Measurements from ENCODE around the gene PTPN13.

Gene PTPN13

GRCh38 chr4:86554646-86555045 is 39.5 kb upstream of the PTPN13 start:
- Histone ChIP-seq H3K9me3 (ENCODE audit: control insufficient read depth, low read length) (no peaks in the 10 kb centered on the region), H2AFZ (no peak overlapping the region), H3K27ac (no peak overlapping the region), H3K27me3 (ENCODE audit: control insufficient read depth, insufficient read depth, low read length) (no peaks in the 10 kb centered on the region), H3K9ac (no peak overlapping the region), H3K4me2 (ENCODE audit: low read length) (no peak overlapping the region), H3K79me2 (peaks cover 2% of the 10 kb centered on the region), H3K4me3 (ENCODE audit: low read depth, low read length) (no peak overlapping the region), H3K36me3 (ENCODE audit: control insufficient read depth, insufficient read depth, low read length) (no peaks in the 10 kb centered on the region), H3K4me1 (no peaks in the 10 kb centered on the region)
- TF ChIP-seq CTCF (IDR thresholded peaks at IDR 0.05): no peak

GRCh38 chr4:86556791-86557415 is 37.2 kb upstream of the PTPN13 start:
- no peak overlapping the region for H3K4me2 ChIP-seq (ENCODE audit: low read length)
- H3K36me3 ChIP-seq (ENCODE audit: control insufficient read depth, insufficient read depth, low read length): no peaks in the 10 kb centered on the region
- H3K27ac ChIP-seq: no peak overlapping the region
- TF ChIP-seq CTCF (IDR thresholded peaks at IDR 0.05): no peak
- no peak overlapping the region for H2AFZ ChIP-seq
- no peaks in the 10 kb centered on the region for H3K27me3 ChIP-seq (ENCODE audit: control insufficient read depth, insufficient read depth, low read length)
- H3K9ac ChIP-seq: no peak overlapping the region
- H3K79me2 ChIP-seq: peaks cover 2% of the 10 kb centered on the region
- H3K4me3 ChIP-seq (ENCODE audit: low read depth, low read length): no peak overlapping the region
- no peaks in the 10 kb centered on the region for H3K4me1 ChIP-seq
- no peaks in the 10 kb centered on the region for H3K9me3 ChIP-seq (ENCODE audit: control insufficient read depth, low read length)

GRCh38 chr4:86557526-86557925 is 36.6 kb upstream of the PTPN13 start:
- H3K9me3 ChIP-seq (ENCODE audit: control insufficient read depth, low read length): no peaks in the 10 kb centered on the region
- H3K4me2 ChIP-seq (ENCODE audit: low read length): no peak overlapping the region
- no peak overlapping the region for H3K9ac ChIP-seq
- no peak overlapping the region for H2AFZ ChIP-seq
- H3K4me1 ChIP-seq: no peaks in the 10 kb centered on the region
- no peaks in the 10 kb centered on the region for H3K36me3 ChIP-seq (ENCODE audit: control insufficient read depth, insufficient read depth, low read length)
- H3K27me3 ChIP-seq (ENCODE audit: control insufficient read depth, insufficient read depth, low read length): no peaks in the 10 kb centered on the region
- H3K27ac ChIP-seq: no peak overlapping the region
- TF ChIP-seq CTCF (IDR thresholded peaks at IDR 0.05): no peak
- no peak overlapping the region for H3K4me3 ChIP-seq (ENCODE audit: low read depth, low read length)
- peaks cover 2% of the 10 kb centered on the region for H3K79me2 ChIP-seq

- peaks cover 2% of the 10 kb centered on the region for H3K79me2 ChIP-seq
- no peak overlapping the region for H3K4me2 ChIP-seq (ENCODE audit: low read length)
- no peak overlapping the region for H3K4me3 ChIP-seq (ENCODE audit: low read depth, low read length)
- H3K36me3 ChIP-seq (ENCODE audit: control insufficient read depth, insufficient read depth, low read length): no peaks in the 10 kb centered on the region
- no peaks in the 10 kb centered on the region for H3K27me3 ChIP-seq (ENCODE audit: control insufficient read depth, insufficient read depth, low read length)
- H3K9ac ChIP-seq: no peak overlapping the region
- H3K27ac ChIP-seq: no peak overlapping the region
- no peak for TF ChIP-seq CTCF (IDR thresholded peaks at IDR 0.05)
- H3K4me1 ChIP-seq: no peaks in the 10 kb centered on the region
- H3K9me3 ChIP-seq (ENCODE audit: control insufficient read depth, low read length): no peaks in the 10 kb centered on the region
- H2AFZ ChIP-seq: no peak overlapping the region
Measured at GRCh38 chr4:86558258-86558657, 35.9 kb upstream of the PTPN13 start.

- no peak overlapping the region for H3K27ac ChIP-seq
- peaks cover 2% of the 10 kb centered on the region for H3K79me2 ChIP-seq
- no peaks in the 10 kb centered on the region for H3K4me1 ChIP-seq
- H3K4me2 ChIP-seq (ENCODE audit: low read length): no peak overlapping the region
- H3K9ac ChIP-seq: no peak overlapping the region
- no peaks in the 10 kb centered on the region for H3K36me3 ChIP-seq (ENCODE audit: control insufficient read depth, insufficient read depth, low read length)
- H3K27me3 ChIP-seq (ENCODE audit: control insufficient read depth, insufficient read depth, low read length): no peaks in the 10 kb centered on the region
- no peak overlapping the region for H3K4me3 ChIP-seq (ENCODE audit: low read depth, low read length)
- H2AFZ ChIP-seq: no peak overlapping the region
- TF ChIP-seq CTCF (IDR thresholded peaks at IDR 0.05): no peak
- H3K9me3 ChIP-seq (ENCODE audit: control insufficient read depth, low read length): no peaks in the 10 kb centered on the region
Measured at GRCh38 chr4:86558797-86559196, 35.3 kb upstream of the PTPN13 start.
